Activated CD8-positive, alpha-beta T cell treated with anti-CD3 and anti-CD28 coated beads for 36 hours (primary cell): Measurements from ENCODE around the gene INTS13. TPM values are rescaled to one million over a fixed set of nuclear protein-coding genes. Genes with fewer than 3 reads are reported as not detected.

Source experiments
- ATAC-seq: fragments of 200-7000 bp; cut with Tn5 transposase; one replicate; pipeline ENCODE4 v1.10.0; 2021; ENCODE audit warnings: mild to moderate bottlenecking, moderate library complexity
- CTCF ChIA-PET: fragments of 350-600 bp; sonication (Branson Sonifier 250); formaldehyde crosslinking; loops from one replicate; lab custom pipeline; 2021; ENCODE audit warnings: antibody characterized with exemption; lab: Charles Lee
- POLR2A ChIA-PET: fragments of 350-600 bp; sonication (Branson Sonifier 250); formaldehyde crosslinking; loops from one replicate; lab custom pipeline; 2021; ENCODE audit warnings: antibody characterized with exemption; lab: Charles Lee
- DNase-seq: peaks from one replicate; pipeline ENCODE4 v3.0.0-alpha.2; 2020
- H3K27ac Mint-ChIP-seq: one replicate; pipeline ENCODE4 v1.8.0; 2021; ENCODE audit warnings: mild to moderate bottlenecking, mixed read lengths
- H3K27me3 Mint-ChIP-seq: one replicate; pipeline ENCODE4 v1.8.0; 2021; ENCODE audit warnings: mixed read lengths
- H3K36me3 Mint-ChIP-seq: one replicate; pipeline ENCODE4 v1.8.0; 2021; ENCODE audit warnings: low read depth, mixed read lengths
- H3K4me1 Mint-ChIP-seq: one replicate; pipeline ENCODE4 v1.8.0; 2021; ENCODE audit warnings: low read depth, mixed read lengths
- H3K4me3 Mint-ChIP-seq: one replicate; pipeline ENCODE4 v1.8.0; 2021; ENCODE audit warnings: mild to moderate bottlenecking, moderate library complexity, mixed read lengths
- H3K9me3 Mint-ChIP-seq: one replicate; pipeline ENCODE4 v1.8.0; 2021; ENCODE audit warnings: mixed read lengths
- CTCF ChIP-seq: fragments of 200-600 bp; IDR thresholded peaks from one replicate; pipeline ENCODE4 v1.8.0; 2022; ENCODE audit warnings: antibody characterized with exemption, mild to moderate bottlenecking
- intact Hi-C: fragments of 100-400 bp; cut with micrococcal nuclease; formaldehyde crosslinking; loops from one replicate; pipeline ENCODE4 v1.10.0; 2022
- total RNA-seq, 2 experiments: library from RNA; stranded (reverse); gene quantifications; one replicate each; pipeline ENCODE4 v1.2.3, GENCODE V29; 2021

INTS13 gene
- total RNA-seq, 2 experiments from 2014 or later = 102 to 115 TPM

- Mint-ChIP-seq H3K4me3 (no peak overlapping the region), H3K9me3 (no peaks in the 10 kb centered on the region), H3K27ac (no peak overlapping the region), H3K4me1 (peaks cover 13% of the 10 kb centered on the region), H3K27me3 (no peaks in the 10 kb centered on the region), H3K36me3 (peaks cover 38% of the 10 kb centered on the region)
- TF ChIP-seq CTCF = no peak
- CTCF ChIA-PET = interaction anchor here (1.2 kb wide), 1 partner anchor 12 kb away, joined by 3 read pairs; no protein-coding TSS in a partner anchor
- ATAC-seq (no peak), DNase-seq (no peak)
- intact Hi-C loops = no loop called here
- POLR2A ChIA-PET = no interaction called here
Observed at GRCh38 chr12:26976687-26977086, 38.9 kb upstream of the INTS13 start.

GRCh38 chr12:26971963-26972362 is 34.2 kb upstream of the INTS13 start:
- no peaks in the 10 kb centered on the region for H3K27me3 Mint-ChIP-seq
- intact Hi-C loops = loop anchor here (1.0 to 5.0 kb wide), 2 partner anchors 35 to 42 kb away; partner anchors contain the start of genes FGFR1OP2, INTS13 and TM7SF3
- no peak overlapping the region for H3K27ac Mint-ChIP-seq
- ChIA-PET POLR2A (interaction anchor here (0.6 to 1.1 kb wide), 3 partner anchors 9 to 334 kb away, joined by 3 to 4 read pairs (median 3); no protein-coding TSS in a partner anchor), CTCF (interaction anchor here (0.6 to 1.6 kb wide), 6 partner anchors 30 to 119 kb away, joined by 3 to 5 read pairs (median 3); partner anchors contain the start of gene TM7SF3)
- ATAC-seq = peak; percentile 100
- peaks cover 35% of the 10 kb centered on the region for H3K36me3 Mint-ChIP-seq
- no peaks in the 10 kb centered on the region for H3K9me3 Mint-ChIP-seq
- H3K4me3 Mint-ChIP-seq = no peak overlapping the region
- TF ChIP-seq CTCF = no peak
- DNase-seq = peak; percentile 87
- H3K4me1 Mint-ChIP-seq = peaks cover 23% of the 10 kb centered on the region

- TF ChIP-seq CTCF = no peak
- CTCF ChIA-PET = interaction anchor here (1.2 kb wide), 1 partner anchor 52 kb away, joined by 3 read pairs; the partner anchor contains the start of gene MED21
Observed at GRCh38 chr12:26970136-26970535, 32.4 kb upstream of the INTS13 start.

GRCh38 chr12:26966842-26967241 is 29.1 kb upstream of the INTS13 start:
- intact Hi-C loops = no loop called here
- ChIA-PET CTCF (no interaction called here), POLR2A (no interaction called here)
- Mint-ChIP-seq H3K27ac (no peak overlapping the region), H3K9me3 (no peaks in the 10 kb centered on the region), H3K27me3 (no peaks in the 10 kb centered on the region), H3K4me3 (no peak overlapping the region), H3K4me1 (peaks cover 12% of the 10 kb centered on the region), H3K36me3 (peaks cover 35% of the 10 kb centered on the region)
- DNase-seq (no peak), ATAC-seq (no peak)
- TF ChIP-seq CTCF = no peak

More at GRCh38 chr12:26970136-26970535, 32.4 kb upstream of the INTS13 start:
- Mint-ChIP-seq H3K4me1 (peaks cover 15% of the 10 kb centered on the region), H3K27me3 (no peaks in the 10 kb centered on the region), H3K9me3 (no peaks in the 10 kb centered on the region), H3K27ac (no peak overlapping the region), H3K4me3 (no peak overlapping the region), H3K36me3 (peaks cover 29% of the 10 kb centered on the region)
- DNase-seq (no peak), ATAC-seq (no peak)
- POLR2A ChIA-PET = no interaction called here
- intact Hi-C loops = loop anchor here (5.0 kb wide), 1 partner anchor 33 kb away; the partner anchor contains the start of genes FGFR1OP2 and INTS13

- Mint-ChIP-seq H3K27ac (peak overlapping the region; percentile 20), H3K4me3 (no peak overlapping the region), H3K9me3 (no peaks in the 10 kb centered on the region), H3K27me3 (no peaks in the 10 kb centered on the region), H3K36me3 (peaks cover 41% of the 10 kb centered on the region), H3K4me1 (no peaks in the 10 kb centered on the region)
- no peak for TF ChIP-seq CTCF
- ChIA-PET CTCF (no interaction called here), POLR2A (no interaction called here)
- intact Hi-C loops = no loop called here
- no peak for ATAC-seq
- DNase-seq = no peak
Observed at GRCh38 chr12:26963413-26963812, 25.6 kb upstream of the INTS13 start.
